H1 (cell line): ENCODE data around the gene MSI2. TPM values are rescaled to one million over a fixed set of nuclear protein-coding genes. Genes with fewer than 3 reads are reported as not detected.
"Not testable (repeated sequence)": the region's sequence is repeated elsewhere in the genome, so short reads cannot be mapped to it uniquely, and the experiment has no call there.

Source experiments
- CTCF ChIA-PET: fragments of 300-600 bp; sonication (Branson Sonifier 250); formaldehyde crosslinking; loops from one replicate; lab custom pipeline; 2021; ENCODE audit not compliant: partially characterized antibody; lab: Charles Lee
- POLR2A ChIA-PET: fragments of 300-600 bp; sonication (Branson Sonifier 250); formaldehyde crosslinking; loops from one replicate; lab custom pipeline; 2021; ENCODE audit warnings: inconsistent platforms; ENCODE audit not compliant: partially characterized antibody; lab: Charles Lee
- DNase-seq, 2 experiments: peaks; one replicate each; pipeline versions ENCODE4 v3.0.0 to v3.0.0-alpha.2; 2010 to 2022; ENCODE audit warnings: low spot score in 2 of 2, low read depth in 1 of 2, mixed read lengths in 1 of 2
- FAIRE-seq: peaks from 2 replicates; lab custom pipeline; 2011; peaks lifted over from hg19 to GRCh38; lab: Jason Lieb, UNC
- H2AFZ ChIP-seq: 2 replicates; pipeline ENCODE4 v1.8.1; 2012; ENCODE audit warnings: low read length, inconsistent platforms
- H2AK5ac ChIP-seq: 2 replicates; pipeline ENCODE4 v1.6.1; 2013; ENCODE audit warnings: low read depth, low read length
- H2BK120ac ChIP-seq: replicated peaks from 2 replicates; pipeline ENCODE3; 2013; ENCODE audit warnings: low read depth, low read length, inconsistent platforms
- H2BK12ac ChIP-seq: 2 replicates; pipeline ENCODE4 v1.6.1; 2013; ENCODE audit warnings: low read depth, low read length
- H2BK15ac ChIP-seq: 2 replicates; pipeline ENCODE4 v1.6.1; 2013; ENCODE audit warnings: low read length
- H2BK20ac ChIP-seq: 2 replicates; pipeline ENCODE4 v1.6.1; 2013; ENCODE audit warnings: low read length
- H2BK5ac ChIP-seq: 2 replicates; pipeline ENCODE4 v1.6.1; 2013; ENCODE audit warnings: low read depth, low read length
- H3K14ac ChIP-seq: 2 replicates; pipeline ENCODE4 v1.6.1; 2013; ENCODE audit warnings: inconsistent platforms; ENCODE audit not compliant: insufficient read length
- H3K18ac ChIP-seq: 2 replicates; pipeline ENCODE4 v1.6.1; 2013; ENCODE audit warnings: low read length; ENCODE audit errors: extremely low read depth
- H3K23ac ChIP-seq: 2 replicates; pipeline ENCODE4 v1.6.1; 2013; ENCODE audit warnings: inconsistent platforms; ENCODE audit not compliant: insufficient read length
- H3K23me2 ChIP-seq: 2 replicates; pipeline ENCODE4 v1.6.1; 2013; ENCODE audit warnings: low read depth, low read length
- H3K27ac ChIP-seq: 2 replicates; pipeline ENCODE4 v1.6.1; 2011; ENCODE audit warnings: low read depth, low read length, inconsistent platforms
- H3K27me3 ChIP-seq, 4 experiments: replicated peaks in 1 of 4; 1 replicate in 1 of 4; 2 replicates in 3 of 4; pipeline versions ENCODE4 v1.6.1 to v1.8.1; 2011 to 2013; ENCODE audit warnings: low read length in 3 of 4, mild to moderate bottlenecking in 3 of 4, inconsistent platforms in 2 of 4, mixed read lengths in 2 of 4, moderate library complexity in 1 of 4; ENCODE audit not compliant: control insufficient read depth in 3 of 4, insufficient read depth in 3 of 4; ENCODE audit errors: extremely low read depth in 1 of 4
- H3K36me3 ChIP-seq, 4 experiments: 2 replicates each; pipeline versions ENCODE4 v1.6.1 to v1.8.1; 2011 to 2013; ENCODE audit warnings: mild to moderate bottlenecking in 4 of 4, low read length in 3 of 4, moderate library complexity in 2 of 4, control low read depth in 1 of 4, inconsistent platforms in 1 of 4; ENCODE audit not compliant: insufficient read depth in 4 of 4, control insufficient read depth in 2 of 4
- H3K4ac ChIP-seq: replicated peaks from 2 replicates; pipeline ENCODE3; 2013; ENCODE audit warnings: low read length, low read depth, mixed read lengths, inconsistent platforms; ENCODE audit not compliant: insufficient read length
- H3K4me1 ChIP-seq, 4 experiments: replicated peaks in 1 of 4; 1 replicate in 1 of 4; 2 replicates in 3 of 4; pipeline versions ENCODE4 v1.6.1 to v1.8.1; 2011 to 2013; ENCODE audit warnings: low read length in 3 of 4, inconsistent platforms in 2 of 4, mixed read lengths in 1 of 4; ENCODE audit not compliant: insufficient read depth in 4 of 4, control insufficient read depth in 3 of 4
- H3K4me2 ChIP-seq, 2 experiments: 2 replicates each; pipeline versions ENCODE4 v1.6.1 to v1.8.1; 2011 to 2013; ENCODE audit warnings: low read depth in 2 of 2, low read length in 2 of 2, control low read depth in 1 of 2, inconsistent platforms in 1 of 2, mild to moderate bottlenecking in 1 of 2; ENCODE audit not compliant: insufficient read depth in 1 of 2
- H3K4me3 ChIP-seq, 4 experiments: fragments of 200-600, 300-600 bp in 1 of 4; sonication (generic), shearing (Covaris generic), sonication (Bioruptor Twin) in 1 of 4; 2 replicates each; pipeline versions ENCODE4 v1.5.1 to v1.8.1; 2011 to 2016; ENCODE audit warnings: low read length in 4 of 4, low read depth in 3 of 4, control low read depth in 2 of 4, inconsistent platforms in 2 of 4, mild to moderate bottlenecking in 2 of 4, mixed read lengths in 1 of 4, moderate library complexity in 1 of 4; ENCODE audit not compliant: insufficient read depth in 2 of 4; ENCODE audit errors: extremely low read depth in 1 of 4
- H3K56ac ChIP-seq: replicated peaks from 2 replicates; pipeline ENCODE3; 2013; ENCODE audit warnings: low read depth, mild to moderate bottlenecking, mixed read lengths, low read length, inconsistent platforms; ENCODE audit not compliant: insufficient read length
- H3K79me1 ChIP-seq: 2 replicates; pipeline ENCODE4 v1.6.1; 2013; ENCODE audit warnings: low read depth, low read length, control low read depth
- H3K79me2 ChIP-seq, 2 experiments: 2 replicates each; pipeline versions ENCODE4 v1.6.1 to v1.8.1; 2012 to 2013; ENCODE audit warnings: low read length in 2 of 2, mild to moderate bottlenecking in 2 of 2, inconsistent platforms in 1 of 2; ENCODE audit not compliant: insufficient read depth in 2 of 2, control insufficient read depth in 1 of 2
- H3K9ac ChIP-seq, 4 experiments: replicated peaks in 1 of 4; 1 replicate in 1 of 4; 2 replicates in 3 of 4; pipeline versions ENCODE4 v1.6.1 to v1.8.1; 2011 to 2013; ENCODE audit warnings: low read depth in 3 of 4, low read length in 3 of 4, control low read depth in 2 of 4, mild to moderate bottlenecking in 2 of 4, moderate library complexity in 2 of 4, inconsistent platforms in 1 of 4; ENCODE audit errors: extremely low read depth in 1 of 4
- H3K9me3 ChIP-seq, 2 experiments: 2 replicates each; pipeline versions ENCODE4 v1.6.1 to v1.8.1; 2012 to 2013; ENCODE audit warnings: mild to moderate bottlenecking in 2 of 2, moderate library complexity in 2 of 2, control low read depth in 1 of 2, inconsistent platforms in 1 of 2, low read depth in 1 of 2, low read length in 1 of 2, mixed read lengths in 1 of 2; ENCODE audit not compliant: insufficient read depth in 2 of 2
- H4K20me1 ChIP-seq, 2 experiments: replicated peaks in 1 of 2; 2 replicates each; pipeline versions ENCODE3 to v1.8.1; 2011 to 2013; ENCODE audit warnings: inconsistent platforms in 2 of 2, low read length in 2 of 2, mild to moderate bottlenecking in 1 of 2; ENCODE audit not compliant: insufficient read depth in 2 of 2, control insufficient read depth in 1 of 2
- H4K5ac ChIP-seq: 2 replicates; pipeline ENCODE4 v1.6.1; 2013; ENCODE audit warnings: low read length, low read depth, mixed read lengths, inconsistent platforms; ENCODE audit not compliant: insufficient read length
- H4K8ac ChIP-seq: 2 replicates; pipeline ENCODE4 v1.8.0; 2013; ENCODE audit warnings: mild to moderate bottlenecking, moderate library complexity, low read length, inconsistent platforms; ENCODE audit not compliant: insufficient read depth; ENCODE audit errors: extremely low read depth
- H4K91ac ChIP-seq: replicated peaks from 2 replicates; pipeline ENCODE3; 2013; ENCODE audit warnings: low read length, mixed read lengths, inconsistent platforms; ENCODE audit not compliant: insufficient read length
- WGBS, 2 experiments: shearing (Covaris generic) in 1 of 2; methylation state at CpG; one replicate each; pipeline versions ENCODE4 v1.1.6 to v1.1.7; 2013 to 2015; ENCODE audit warnings: low lambda C conversion rate in 2 of 2, mixed read lengths in 2 of 2, inconsistent platforms in 1 of 2, low coverage in 1 of 2, missing lambda C conversion rate in 1 of 2; ENCODE audit not compliant: insufficient replicate concordance in 2 of 2, insufficient coverage in 1 of 2, insufficient read length in 1 of 2; ENCODE audit errors: extremely low coverage in 1 of 2, missing lambda C conversion rate in 1 of 2; 5-methylcytosine and 5-hydroxymethylcytosine counted together
- polyA plus RNA-seq, 7 experiments: library from polyadenylated mRNA; depleted of rRNA in 3 of 7; stranded (reverse) in 5 of 7; unstranded in 2 of 7; fragments of >200 nt in 5 of 7; fragments of 200-250 nt in 2 of 7; gene quantifications; 1 replicate in 5 of 7; 2 replicates in 1 of 7; 4 replicates in 1 of 7; pipeline versions ENCODE4 v1.2.1 to v1.2.3, GENCODE V29; 2011 to 2013; ENCODE audit warnings: missing spikeins in 2 of 7, mixed read lengths in 2 of 7
- total RNA-seq: library from RNA; stranded (reverse); fragmentation: NEBNext Ultra II Directional; extraction: Animal tissue kit (Norgen Biotek cat#: 25700); gene quantifications from 2 replicates; pipeline ENCODE4 v1.2.1, GENCODE V29; 2021

The MSI2 gene
- total and polyA plus RNA-seq, 2 of the 8 experiments (the other 6 are each of a cell fraction or from before 2014, with no cell fraction given), result 36.7 to 80.6 TPM

DNA sequence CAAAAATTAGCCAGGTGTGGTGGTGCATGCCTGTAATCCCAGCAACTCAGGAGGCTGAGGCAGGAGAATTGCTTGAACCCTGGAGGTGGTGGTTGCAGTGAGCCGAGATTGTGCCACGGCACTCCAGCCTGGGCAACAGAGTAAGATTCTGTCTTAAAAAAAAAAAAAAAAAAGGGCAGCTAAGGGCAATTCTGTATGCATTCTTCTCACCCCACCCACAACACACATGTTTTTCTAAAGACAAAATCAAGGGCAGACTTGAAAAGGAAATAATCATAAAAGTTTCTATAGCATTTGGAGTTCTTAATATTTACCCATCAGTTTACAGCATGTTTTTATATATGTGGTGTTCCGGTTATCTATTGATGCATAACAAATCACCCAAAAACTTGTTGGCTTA is 242.9 kb downstream of the MSI2 start:
- ChIA-PET CTCF (interaction anchor here (0.6 to 2.9 kb wide), 6 partner anchors 13 to 79 kb away, joined by 4 to 14 read pairs (median 4); no protein-coding TSS in a partner anchor), POLR2A (interaction anchor here (0.6 to 0.9 kb wide), 2 partner anchors 23 to 27 kb away, joined by 3 read pairs; no protein-coding TSS in a partner anchor)
- not testable (repeated sequence) for H2BK5ac ChIP-seq, H2AK5ac ChIP-seq, H4K20me1 ChIP-seq, H4K5ac ChIP-seq, H4K8ac ChIP-seq, H3K23me2 ChIP-seq, H3K4me1 ChIP-seq, H3K36me3 ChIP-seq, DNase-seq, H2BK120ac ChIP-seq, H3K14ac ChIP-seq, H3K4ac ChIP-seq, H3K4me3 ChIP-seq, H3K56ac ChIP-seq, H2BK12ac ChIP-seq, H3K27ac ChIP-seq, H3K9me3 ChIP-seq, H3K79me1 ChIP-seq, H3K9ac ChIP-seq, H3K4me2 ChIP-seq, H3K23ac ChIP-seq, H3K27me3 ChIP-seq, H2AFZ ChIP-seq, H2BK20ac ChIP-seq, H2BK15ac ChIP-seq, H3K18ac ChIP-seq, H4K91ac ChIP-seq, FAIRE-seq
- WGBS, 2 experiments, result 92% methylated on average over 3 of the region's 3 CpGs; no CpG with 5 or more reads in 1 of the 2 experiments
- peaks cover 0 to 14% of the 10 kb centered on the region in 2 experiments; a peak in 1 of 4 replicates for H3K79me2 ChIP-seq
